Esophagus squamous epithelium (tissue), 4 donors: ENCODE results near the gene PMM1.

ENCODE experiments used
- CTCF ChIP-seq, 6 experiments: fragments of 450-650 bp in 4 of 6; fragments of 200-600 bp in 2 of 6; sonication (generic) in 2 of 6; IDR thresholded peaks; one replicate each; pipeline ENCODE4 v1.5.1; 2016 to 2019; ENCODE audit warnings: antibody characterized with exemption in 6 of 6, mild to moderate bottlenecking in 4 of 6, moderate library complexity in 4 of 6
- POLR2A ChIP-seq, 4 donors: fragments of 450-650 bp; IDR thresholded peaks; one replicate each; pipeline ENCODE4 v1.6.1; 2017; ENCODE audit warnings: antibody characterized with exemption in 4 of 4, mild to moderate bottlenecking in 4 of 4, moderate library complexity in 3 of 4

- TF ChIP-seq POLR2A (IDR thresholded peaks at IDR 0.05) (no peak), CTCF (IDR thresholded peaks at IDR 0.05) (no peak)
Observed at GRCh38 chr22:41638124-41638523, 48.5 kb upstream of the PMM1 start.
